Esophagus muscularis mucosa (tissue), 4 donors: ENCODE data around the gene ZFR. TPM values are rescaled to one million over a fixed set of nuclear protein-coding genes. Genes with fewer than 3 reads are reported as not detected.

Experiments
- DNase-seq: peaks from one replicate; pipeline ENCODE4 v3.0.0-alpha.2; 2017; ENCODE audit errors: extremely low spot score
- H3K27ac ChIP-seq, 4 donors: fragments of 200-600 bp; sonication (generic); replicated peaks in 1 of 4; 1 replicate in 3 of 4; 2 replicates in 1 of 4; pipeline ENCODE4 v1.5.1; 2016 to 2019; ENCODE audit warnings: mild to moderate bottlenecking in 1 of 4
- H3K27me3 ChIP-seq, 4 donors: fragments of 200-600 bp; sonication (generic); one replicate each; pipeline versions ENCODE4 v1.5.1 to v1.6.0; 2016 to 2019
- H3K36me3 ChIP-seq, 4 donors: fragments of 200-600 bp; sonication (generic); one replicate each; pipeline ENCODE4 v1.5.1; 2016 to 2019
- H3K4me1 ChIP-seq, 4 donors: fragments of 200-600 bp; sonication (generic); one replicate each; pipeline ENCODE4 v1.5.1; 2016 to 2019
- H3K4me3 ChIP-seq, 4 donors: fragments of 200-600 bp; sonication (generic); 1 replicate in 2 of 4; 2 replicates in 2 of 4; pipeline ENCODE4 v1.5.1; 2016 to 2019; ENCODE audit warnings: mild to moderate bottlenecking in 4 of 4, moderate library complexity in 1 of 4
- H3K9me3 ChIP-seq, 4 donors: fragments of 200-600 bp; sonication (generic); 1 replicate in 3 of 4; 2 replicates in 1 of 4; pipeline ENCODE4 v1.5.1; 2016 to 2019
- CTCF ChIP-seq, 3 experiments: fragments of 200-600 bp in 2 of 3; fragments of 450-650 bp in 1 of 3; sonication (generic) in 2 of 3; IDR thresholded peaks; one replicate each; pipeline ENCODE4 v1.5.1; 2017 to 2019; ENCODE audit warnings: antibody characterized with exemption in 3 of 3, mild to moderate bottlenecking in 2 of 3, moderate library complexity in 1 of 3
- EP300 ChIP-seq: sonication (generic); formaldehyde crosslinking; IDR thresholded peaks from one replicate; pipeline ENCODE4 v1.6.1; 2017; ENCODE audit warnings: antibody characterized with exemption
- POLR2A ChIP-seq: fragments of 450-650 bp; IDR thresholded peaks from one replicate; pipeline ENCODE4 v1.6.1; 2017; ENCODE audit warnings: antibody characterized with exemption, moderate library complexity, mild to moderate bottlenecking, low read depth
- POLR2AphosphoS5 ChIP-seq, 2 donors: sonication (generic); formaldehyde crosslinking; IDR thresholded peaks; one replicate each; pipeline ENCODE4 v1.6.1; 2017; ENCODE audit warnings: antibody characterized with exemption in 2 of 2
- WGBS: methylation state at CpG from one replicate; pipeline ENCODE4 v1.1.5; 2018; 5-methylcytosine and 5-hydroxymethylcytosine counted together
- intact Hi-C: fragments of 100-400 bp; cut with DNase I; formaldehyde crosslinking; loops from one replicate; pipeline ENCODE4 v1.15.1; 2023
- total RNA-seq, 4 donors: library from RNA; depleted of rRNA; stranded (reverse); fragments of >200 nt; gene quantifications; one replicate each; pipeline versions ENCODE4 v1.1.0 to v1.2.1, GENCODE V29; 2016

Gene ZFR
- total RNA-seq, 4 donors from 2014 or later = 83.2 to 106 (median 92.4) TPM

GRCh38 chr5:32445831-32446614 lies 1.5 kb upstream of the ZFR start:
- no peak overlapping the region for H3K4me3 ChIP-seq
- H3K4me1 ChIP-seq = peaks cover 21 to 35% (median 33%) of the 10 kb centered on the region in 4 donors
- intact Hi-C loops = no loop called here
- H3K27me3 ChIP-seq = no peaks in the 10 kb centered on the region
- 87% methylated on average over 23 of the region's 23 CpGs for WGBS
- no peak overlapping the region for H3K27ac ChIP-seq
- H3K36me3 ChIP-seq = no peaks in the 10 kb centered on the region
- DNase-seq = no peak
- no peaks in the 10 kb centered on the region for H3K9me3 ChIP-seq
- TF ChIP-seq POLR2AphosphoS5 (IDR thresholded peaks at IDR 0.05) (no peak), POLR2A (no peak), EP300 (no peak), CTCF (IDR thresholded peaks at IDR 0.05) (no peak)

GRCh38 chr5:32445287-32445758 lies 783 bp upstream of the ZFR start:
- Histone ChIP-seq H3K36me3 (no peaks in the 10 kb centered on the region), H3K27ac (peak overlapping the region in 1 of 4 donors; percentile 96), H3K9me3 (no peaks in the 10 kb centered on the region), H3K27me3 (no peaks in the 10 kb centered on the region), H3K4me3 (peak overlapping the region in 3 of 4 donors; percentile 78 to 100 (median 93)), H3K4me1 (peaks cover 23 to 42% (median 39%) of the 10 kb centered on the region in 4 donors)
- intact Hi-C loops = no loop called here
- TF ChIP-seq CTCF (IDR thresholded peaks at IDR 0.05) (no peak), EP300 (no peak), POLR2AphosphoS5 (IDR thresholded peaks at IDR 0.05) (no peak), POLR2A (no peak)
- 78% methylated on average over 10 of the region's 10 CpGs for WGBS
- DNase-seq = no peak

GRCh38 chr5:32443541-32444430 lies 754 bp downstream of the ZFR start:
- H3K4me1 ChIP-seq = peaks cover 34 to 57% (median 53%) of the 10 kb centered on the region in 4 donors

GRCh38 chr5:32443145-32443540 lies 1.4 kb downstream of the ZFR start:
- no peaks in the 10 kb centered on the region for H3K36me3 ChIP-seq
- peak overlapping the region; percentile 91 to 97 (median 96) for H3K27ac ChIP-seq
- no peaks in the 10 kb centered on the region for H3K27me3 ChIP-seq
- 14% methylated on average over 7 of the region's 7 CpGs for WGBS
- TF ChIP-seq POLR2A = no peak
- TF ChIP-seq EP300 = no peak
- TF ChIP-seq CTCF (IDR thresholded peaks at IDR 0.05) = no peak
- no peak for TF ChIP-seq POLR2AphosphoS5 (IDR thresholded peaks at IDR 0.05)
- no peaks in the 10 kb centered on the region for H3K9me3 ChIP-seq
- DNase-seq = no peak
- H3K4me1 ChIP-seq = peaks cover 36 to 64% (median 59%) of the 10 kb centered on the region in 4 donors
- H3K4me3 ChIP-seq = peak overlapping the region; percentile 78 to 100 (median 93)
- intact Hi-C loops = no loop called here

More at GRCh38 chr5:32443541-32444430, 754 bp downstream of the ZFR start:
- Histone ChIP-seq H3K9me3 (no peaks in the 10 kb centered on the region), H3K27me3 (no peaks in the 10 kb centered on the region), H3K27ac (peak overlapping the region; percentile 91 to 97 (median 96)), H3K36me3 (no peaks in the 10 kb centered on the region), H3K4me3 (peak overlapping the region; percentile 78 to 100 (median 93))
- intact Hi-C loops = no loop called here
- TF ChIP-seq POLR2A (no peak), EP300 (no peak), CTCF (IDR thresholded peaks at IDR 0.05) (no peak), POLR2AphosphoS5 (IDR thresholded peaks at IDR 0.05) (no peak)
- no peak for DNase-seq
- 0% methylated on average over 20 of the region's 83 CpGs for WGBS
